ENCODE results near the gene PRIM2. TPM values are rescaled to one million over a fixed set of nuclear protein-coding genes. Genes with fewer than 3 reads are reported as not detected.

PRIM2 gene, protein sequence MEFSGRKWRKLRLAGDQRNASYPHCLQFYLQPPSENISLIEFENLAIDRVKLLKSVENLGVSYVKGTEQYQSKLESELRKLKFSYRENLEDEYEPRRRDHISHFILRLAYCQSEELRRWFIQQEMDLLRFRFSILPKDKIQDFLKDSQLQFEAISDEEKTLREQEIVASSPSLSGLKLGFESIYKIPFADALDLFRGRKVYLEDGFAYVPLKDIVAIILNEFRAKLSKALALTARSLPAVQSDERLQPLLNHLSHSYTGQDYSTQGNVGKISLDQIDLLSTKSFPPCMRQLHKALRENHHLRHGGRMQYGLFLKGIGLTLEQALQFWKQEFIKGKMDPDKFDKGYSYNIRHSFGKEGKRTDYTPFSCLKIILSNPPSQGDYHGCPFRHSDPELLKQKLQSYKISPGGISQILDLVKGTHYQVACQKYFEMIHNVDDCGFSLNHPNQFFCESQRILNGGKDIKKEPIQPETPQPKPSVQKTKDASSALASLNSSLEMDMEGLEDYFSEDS
- polyA plus RNA-seq (2012; ENCODE audit: insufficient read length, low read depth), result 4.6 TPM

DNA sequence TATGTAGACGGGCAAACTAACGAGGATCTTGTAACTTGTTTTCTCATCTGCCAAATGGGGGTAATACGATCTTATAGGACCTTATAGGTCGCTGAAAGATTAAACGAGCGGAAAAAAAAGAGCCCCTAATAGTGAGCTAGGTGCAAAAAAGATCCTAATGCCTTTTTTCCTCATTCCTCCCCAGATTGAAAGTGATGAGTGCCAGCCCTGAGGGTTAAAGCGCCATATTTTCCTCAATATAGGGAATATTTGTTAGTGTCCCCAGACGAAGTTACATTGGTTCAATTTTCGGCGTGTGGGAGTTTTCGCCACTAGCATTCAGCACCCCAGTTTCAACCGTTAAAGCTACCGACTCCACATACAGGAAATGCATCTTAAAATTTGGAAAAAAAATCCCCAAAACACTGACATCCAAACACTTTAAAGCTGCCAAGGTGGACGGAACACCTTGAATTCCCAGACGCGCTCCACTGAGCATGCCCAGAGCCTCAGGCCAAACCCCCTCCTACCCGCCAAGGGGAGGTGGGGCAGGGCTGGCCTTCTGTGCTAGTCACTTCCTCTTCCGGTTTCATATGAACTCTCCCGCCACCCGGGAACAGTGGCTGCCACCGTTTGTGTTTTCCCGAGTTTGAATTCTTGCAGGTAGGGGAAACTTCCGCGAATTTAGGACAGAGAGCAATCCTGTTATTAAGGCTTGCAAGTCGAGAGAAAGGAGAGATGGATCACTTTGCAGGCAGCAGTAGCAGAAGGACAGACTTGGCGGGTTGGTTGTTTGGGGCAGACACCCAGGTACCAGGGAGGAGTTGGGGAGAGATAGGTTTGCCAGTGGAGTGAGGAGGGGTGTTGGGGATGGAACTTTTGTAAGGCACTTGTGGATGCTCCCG is at the start of gene PRIM2:
Gene PRIM2 (plus strand): TSS at position 571 of the 884 bp plus-strand sequence. CDS start 816 bp downstream, outside the sequence.
- TF ChIP-seq, protein P1, sequence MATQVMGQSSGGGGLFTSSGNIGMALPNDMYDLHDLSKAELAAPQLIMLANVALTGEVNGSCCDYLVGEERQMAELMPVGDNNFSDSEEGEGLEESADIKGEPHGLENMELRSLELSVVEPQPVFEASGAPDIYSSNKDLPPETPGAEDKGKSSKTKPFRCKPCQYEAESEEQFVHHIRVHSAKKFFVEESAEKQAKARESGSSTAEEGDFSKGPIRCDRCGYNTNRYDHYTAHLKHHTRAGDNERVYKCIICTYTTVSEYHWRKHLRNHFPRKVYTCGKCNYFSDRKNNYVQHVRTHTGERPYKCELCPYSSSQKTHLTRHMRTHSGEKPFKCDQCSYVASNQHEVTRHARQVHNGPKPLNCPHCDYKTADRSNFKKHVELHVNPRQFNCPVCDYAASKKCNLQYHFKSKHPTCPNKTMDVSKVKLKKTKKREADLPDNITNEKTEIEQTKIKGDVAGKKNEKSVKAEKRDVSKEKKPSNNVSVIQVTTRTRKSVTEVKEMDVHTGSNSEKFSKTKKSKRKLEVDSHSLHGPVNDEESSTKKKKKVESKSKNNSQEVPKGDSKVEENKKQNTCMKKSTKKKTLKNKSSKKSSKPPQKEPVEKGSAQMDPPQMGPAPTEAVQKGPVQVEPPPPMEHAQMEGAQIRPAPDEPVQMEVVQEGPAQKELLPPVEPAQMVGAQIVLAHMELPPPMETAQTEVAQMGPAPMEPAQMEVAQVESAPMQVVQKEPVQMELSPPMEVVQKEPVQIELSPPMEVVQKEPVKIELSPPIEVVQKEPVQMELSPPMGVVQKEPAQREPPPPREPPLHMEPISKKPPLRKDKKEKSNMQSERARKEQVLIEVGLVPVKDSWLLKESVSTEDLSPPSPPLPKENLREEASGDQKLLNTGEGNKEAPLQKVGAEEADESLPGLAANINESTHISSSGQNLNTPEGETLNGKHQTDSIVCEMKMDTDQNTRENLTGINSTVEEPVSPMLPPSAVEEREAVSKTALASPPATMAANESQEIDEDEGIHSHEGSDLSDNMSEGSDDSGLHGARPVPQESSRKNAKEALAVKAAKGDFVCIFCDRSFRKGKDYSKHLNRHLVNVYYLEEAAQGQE (IDR thresholded peaks at IDR 0.05; ENCODE audit: insufficient read depth in 1 of 2, low read depth in 2 of 2, low read length in 2 of 2), result no peak
- peak; percentile 70 for TF ChIP-seq SIN3A (IDR thresholded peaks at IDR 0.05; ENCODE audit: borderline replicate concordance, insufficient read depth, low read length)
- no peak for TF ChIP-seq FOXP2 (optimal IDR thresholded peaks at IDR 0.05; ENCODE audit: borderline replicate concordance, extremely low read depth, extremely low read length, insufficient read depth)
- TF ChIP-seq POLR2AphosphoS5 (IDR thresholded peaks at IDR 0.05; ENCODE audit: low read depth, low read length), result peak; percentile 95
- peak; percentile 88 for TF ChIP-seq TAF1 (IDR thresholded peaks at IDR 0.05; ENCODE audit: borderline replicate concordance, insufficient read depth, low read length)

DNA sequence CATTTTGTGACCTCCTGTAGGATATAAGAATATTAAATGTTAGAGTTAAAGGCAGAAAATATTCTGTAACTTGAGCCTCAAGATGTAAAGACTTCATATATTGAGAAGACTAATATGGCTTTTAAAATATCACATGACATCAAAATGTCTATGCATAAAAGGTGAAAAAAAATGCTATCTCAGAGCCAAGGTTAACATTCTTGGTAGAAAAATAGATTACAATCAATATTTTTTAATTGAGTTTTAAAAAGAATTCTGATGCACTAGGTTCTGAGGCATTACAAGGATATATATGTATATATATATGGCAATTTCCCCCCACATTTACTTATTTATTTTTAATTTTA is 49.2 kb upstream of the PRIM2 start:
- TF ChIP-seq POLR2AphosphoS5 (IDR thresholded peaks at IDR 0.05; ENCODE audit: low read depth, low read length), result no peak
- TF ChIP-seq TAF1 (IDR thresholded peaks at IDR 0.05; ENCODE audit: borderline replicate concordance, insufficient read depth, low read length), result no peak
- TF ChIP-seq, protein P1 (IDR thresholded peaks at IDR 0.05; ENCODE audit: insufficient read depth in 1 of 2, low read depth in 2 of 2, low read length in 2 of 2), result no peak
- TF ChIP-seq SIN3A (IDR thresholded peaks at IDR 0.05; ENCODE audit: borderline replicate concordance, insufficient read depth, low read length), result no peak
- TF ChIP-seq FOXP2 (optimal IDR thresholded peaks at IDR 0.05; ENCODE audit: borderline replicate concordance, extremely low read depth, extremely low read length, insufficient read depth), result no peak

DNA sequence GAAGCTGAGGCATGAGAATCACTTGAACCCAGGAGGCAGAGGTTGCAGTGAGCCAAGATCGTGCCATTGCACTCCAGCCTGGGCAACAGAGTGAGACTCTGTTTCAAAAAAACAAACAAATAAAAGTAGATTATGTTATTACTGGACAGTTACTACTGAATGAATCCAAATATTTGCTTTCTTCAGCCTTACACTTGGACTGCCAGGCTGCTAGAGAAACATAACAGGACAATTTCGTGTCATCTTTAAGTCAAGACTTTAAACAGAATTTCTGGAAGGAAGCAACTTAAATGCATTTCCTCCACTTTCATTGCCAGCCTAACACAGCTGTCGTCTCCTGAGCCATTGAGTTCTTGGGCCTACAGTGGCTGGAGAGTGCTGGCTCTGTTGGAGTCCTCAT is 42.0 kb upstream of the PRIM2 start:
- TF ChIP-seq, protein P1 (IDR thresholded peaks at IDR 0.05; ENCODE audit: insufficient read depth in 1 of 2, low read depth in 2 of 2, low read length in 2 of 2), result no peak
- TF ChIP-seq TAF1 (IDR thresholded peaks at IDR 0.05; ENCODE audit: borderline replicate concordance, insufficient read depth, low read length), result no peak
- TF ChIP-seq POLR2AphosphoS5 (IDR thresholded peaks at IDR 0.05; ENCODE audit: low read depth, low read length), result no peak
- TF ChIP-seq SIN3A (IDR thresholded peaks at IDR 0.05; ENCODE audit: borderline replicate concordance, insufficient read depth, low read length), result no peak
- no peak for TF ChIP-seq FOXP2 (optimal IDR thresholded peaks at IDR 0.05; ENCODE audit: borderline replicate concordance, extremely low read depth, extremely low read length, insufficient read depth)

DNA sequence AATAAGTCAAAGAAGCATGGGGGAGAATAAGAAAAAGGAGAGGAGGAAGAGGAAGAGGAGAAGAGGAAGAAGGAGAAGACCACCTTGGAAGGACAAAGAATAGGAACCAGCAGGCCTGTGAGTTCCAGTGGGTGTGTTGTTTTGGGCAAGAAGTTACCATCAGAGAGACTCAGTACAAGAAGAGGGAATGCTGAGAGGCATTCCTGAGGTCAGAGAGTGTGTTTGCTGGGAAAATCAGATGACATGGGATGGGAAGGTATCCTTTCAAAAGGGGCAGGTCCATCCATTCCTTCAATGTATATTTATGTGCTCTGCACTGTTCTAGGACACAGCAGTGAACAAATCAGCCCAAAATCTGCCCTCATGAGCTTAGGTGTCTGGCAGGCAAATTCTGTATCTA is 40.5 kb upstream of the PRIM2 start:
- TF ChIP-seq POLR2AphosphoS5 (IDR thresholded peaks at IDR 0.05; ENCODE audit: low read depth, low read length) (no peak), SIN3A (IDR thresholded peaks at IDR 0.05; ENCODE audit: borderline replicate concordance, insufficient read depth, low read length) (no peak), TAF1 (IDR thresholded peaks at IDR 0.05; ENCODE audit: borderline replicate concordance, insufficient read depth, low read length) (no peak), FOXP2 (optimal IDR thresholded peaks at IDR 0.05; ENCODE audit: borderline replicate concordance, extremely low read depth, extremely low read length, insufficient read depth) (no peak)
- TF ChIP-seq, protein P1 (IDR thresholded peaks at IDR 0.05; ENCODE audit: insufficient read depth in 1 of 2, low read depth in 2 of 2, low read length in 2 of 2), result no peak

Measured in PFSK-1 (cell line).